DMS 273 (cell line): ENCODE results near the gene SORCS2.

Experiments
- DNase-seq: peaks from one replicate; lab custom pipeline; 2025; ENCODE audit not compliant: unreplicated experiment; lab: John Stamatoyannopoulos, UW

The SORCS2 gene

GRCh38 chr4:7653510-7654369 is 461.4 kb downstream of the SORCS2 start:
- no peak for DNase-seq

DNA sequence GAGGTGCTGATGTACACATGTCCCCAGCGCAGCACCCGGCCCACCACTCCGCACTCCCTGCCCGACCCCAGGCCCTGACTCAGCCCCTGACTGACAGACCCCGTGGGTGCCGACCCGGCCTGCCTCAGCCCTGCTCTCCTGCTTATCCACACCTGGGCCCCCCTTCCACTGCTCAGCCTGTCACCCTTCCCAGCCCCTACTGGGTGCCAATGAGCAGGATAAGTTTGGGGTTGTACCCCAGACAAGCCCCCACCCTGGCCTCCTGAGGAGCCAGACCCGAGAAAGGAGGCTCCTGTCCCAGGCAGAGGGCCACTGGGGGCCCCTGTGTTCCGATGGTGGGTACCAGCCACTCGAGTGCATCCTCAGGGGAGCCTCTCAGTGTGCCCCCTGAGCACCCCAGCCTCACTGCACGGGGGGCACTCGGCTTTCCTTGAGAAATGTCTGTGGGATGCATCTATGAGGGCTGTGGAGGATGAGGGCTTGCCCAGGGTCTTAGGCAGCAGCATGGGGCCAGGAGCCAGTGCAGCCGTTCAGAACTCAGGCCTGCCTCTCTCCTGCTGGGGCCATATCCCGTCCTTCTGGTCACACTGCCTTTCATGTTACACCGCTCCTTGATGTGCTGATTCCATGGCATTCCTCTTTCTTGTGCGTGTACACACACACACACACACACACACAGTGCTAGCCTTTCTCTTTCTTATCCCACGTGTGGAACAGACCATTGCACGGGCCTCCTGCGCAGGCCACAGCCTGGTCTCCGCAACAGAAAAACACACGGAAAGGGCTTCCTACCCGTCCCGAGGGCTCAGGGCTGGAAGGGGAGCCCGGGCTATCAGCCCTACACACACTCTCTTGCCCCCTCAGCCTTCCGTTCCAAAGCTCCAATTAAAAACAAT is 462.5 kb downstream of the SORCS2 start:
- DNase-seq: no peak

DNA sequence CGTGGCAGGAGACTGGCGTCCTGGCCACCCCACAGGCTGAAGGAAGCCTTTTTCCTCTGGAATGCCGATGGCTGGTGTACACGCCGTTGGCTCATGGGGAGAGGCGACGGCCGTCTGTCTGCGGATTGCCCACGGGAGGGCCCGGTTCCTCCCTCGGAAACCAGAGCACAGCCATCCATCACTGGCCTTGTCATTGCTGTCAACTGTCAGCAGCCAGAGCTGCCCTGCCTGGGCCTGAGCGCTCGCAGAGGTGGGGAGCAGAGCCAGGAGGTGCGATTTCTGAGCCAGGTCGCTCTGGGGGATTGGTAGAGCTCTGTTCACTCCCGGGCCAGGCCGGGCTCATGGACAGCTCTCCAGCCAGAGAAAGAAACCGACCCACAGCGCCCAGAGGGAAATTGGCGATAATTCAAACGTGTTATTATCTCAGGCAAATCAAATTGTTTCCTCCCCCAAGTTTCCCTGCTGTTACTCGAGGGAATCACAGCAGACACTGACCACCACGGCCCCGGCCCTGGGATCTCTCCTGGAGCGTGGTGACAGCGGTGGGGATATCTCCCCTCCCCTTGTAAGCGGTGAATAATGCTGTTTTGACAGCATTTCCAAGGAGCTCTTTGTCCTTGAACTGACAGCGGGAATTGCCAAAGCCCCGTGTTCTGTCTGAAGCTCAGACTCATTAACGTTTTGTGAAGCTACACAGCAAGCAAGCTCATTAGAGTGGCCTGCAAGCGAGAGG is 463.3 kb downstream of the SORCS2 start:
- DNase-seq: no peak

DNA sequence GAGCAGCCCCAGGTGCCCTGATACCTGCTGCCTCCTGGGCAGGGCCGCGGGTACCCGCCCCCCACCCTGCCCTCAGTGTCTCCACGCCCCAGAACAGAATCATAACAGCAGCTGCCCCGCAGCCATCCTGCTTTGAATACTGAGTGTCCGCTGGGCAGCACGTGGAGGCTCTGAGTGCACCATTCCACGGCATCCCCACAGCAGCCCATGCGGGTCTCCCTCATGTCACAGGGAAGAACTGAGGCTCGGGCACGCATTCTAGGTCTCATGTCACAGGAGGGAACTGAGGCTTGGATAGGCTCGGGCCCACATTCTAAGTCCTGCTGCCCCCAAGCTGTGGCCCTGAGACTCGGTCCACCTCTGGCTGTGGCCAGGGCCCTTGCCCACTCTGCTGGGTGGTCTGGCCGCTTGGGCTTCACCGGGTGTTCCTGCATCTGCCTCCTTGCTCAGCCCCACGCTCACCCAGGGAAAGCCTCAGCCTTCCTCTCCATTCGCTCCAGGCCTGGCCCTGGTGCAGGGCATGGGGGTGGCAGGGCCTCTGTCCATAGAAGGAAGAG is 464.0 kb downstream of the SORCS2 start:
- DNase-seq: no peak

GRCh38 chr4:7657545-7658297 is 465.4 kb downstream of the SORCS2 start:
- DNase-seq: no peak

DNA sequence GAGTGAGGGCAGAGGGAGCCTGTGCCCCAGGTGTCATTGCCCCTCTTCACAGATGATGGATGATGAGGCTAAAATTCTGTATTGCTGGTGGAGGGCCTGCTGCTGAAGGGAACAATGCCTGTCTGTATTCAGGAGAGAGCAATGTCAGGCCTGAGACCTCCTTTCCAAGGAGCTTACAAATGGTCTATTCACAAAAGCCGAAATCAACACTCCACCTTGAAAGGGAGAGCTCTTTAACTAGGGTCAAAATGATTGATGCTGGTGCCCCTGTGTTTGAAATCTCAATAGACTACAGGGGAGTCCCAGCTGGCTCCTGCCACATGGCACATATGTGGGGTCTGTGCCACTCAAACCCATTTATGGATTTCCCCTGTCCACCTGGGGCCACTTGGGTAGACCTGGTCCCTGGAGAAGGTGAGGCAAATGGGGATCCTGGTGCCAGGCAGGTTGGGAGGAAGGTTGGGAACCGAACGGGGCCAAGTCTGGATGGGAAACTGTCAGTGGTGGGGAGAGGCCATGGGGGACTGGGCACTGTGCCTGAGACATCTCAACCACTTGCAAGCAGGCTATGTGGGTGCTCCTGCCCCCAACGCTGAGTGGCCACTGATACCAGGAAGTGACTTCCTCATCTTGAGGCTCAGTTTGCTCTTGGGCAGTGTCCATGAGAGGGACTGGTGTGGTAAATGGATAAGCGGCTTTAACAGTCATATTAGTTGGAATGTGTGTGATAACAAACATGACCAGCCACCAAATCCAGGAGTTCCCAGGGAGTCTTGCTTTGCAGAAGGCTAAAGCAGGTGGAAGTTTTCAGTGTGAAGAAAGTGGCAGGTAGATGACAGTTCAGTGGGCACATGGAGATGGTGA is 466.2 kb downstream of the SORCS2 start:
- DNase-seq: no peak

DNA sequence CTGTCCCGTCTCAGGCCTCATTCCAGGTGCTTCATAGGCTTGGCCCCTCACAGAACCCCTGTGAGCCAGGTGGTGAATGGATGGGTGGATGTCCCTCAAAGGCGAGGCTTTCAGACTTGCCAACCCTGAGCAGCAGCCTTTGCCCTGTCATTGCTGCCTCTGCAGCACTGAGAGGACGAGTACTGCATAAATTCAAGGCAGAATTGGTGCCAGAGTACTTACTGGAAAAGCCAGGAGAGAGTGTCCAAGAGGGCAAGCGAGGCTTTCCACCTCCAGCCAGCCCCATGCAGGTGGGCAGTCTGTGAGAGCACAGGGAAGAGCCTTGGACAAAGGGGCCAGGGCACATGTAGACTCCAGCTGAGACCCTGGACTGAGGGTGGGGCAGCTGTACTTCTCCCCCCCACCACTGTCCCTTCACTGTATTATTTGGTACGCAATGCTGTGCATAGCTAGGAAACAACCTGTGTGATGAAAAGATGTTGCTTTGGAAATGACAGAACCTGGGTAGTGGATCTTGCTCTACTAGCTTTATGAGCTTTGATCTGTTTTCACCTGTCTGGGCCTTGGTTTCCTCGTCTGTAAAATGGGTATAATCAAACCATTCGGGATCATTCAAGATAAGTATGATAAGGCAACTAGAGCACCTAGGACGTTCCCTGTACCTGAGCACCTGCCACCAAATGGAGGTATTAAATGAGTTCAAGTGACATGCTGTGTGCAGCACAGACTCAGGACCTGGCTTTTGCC is 467.3 kb downstream of the SORCS2 start:
- no peak for DNase-seq

DNA sequence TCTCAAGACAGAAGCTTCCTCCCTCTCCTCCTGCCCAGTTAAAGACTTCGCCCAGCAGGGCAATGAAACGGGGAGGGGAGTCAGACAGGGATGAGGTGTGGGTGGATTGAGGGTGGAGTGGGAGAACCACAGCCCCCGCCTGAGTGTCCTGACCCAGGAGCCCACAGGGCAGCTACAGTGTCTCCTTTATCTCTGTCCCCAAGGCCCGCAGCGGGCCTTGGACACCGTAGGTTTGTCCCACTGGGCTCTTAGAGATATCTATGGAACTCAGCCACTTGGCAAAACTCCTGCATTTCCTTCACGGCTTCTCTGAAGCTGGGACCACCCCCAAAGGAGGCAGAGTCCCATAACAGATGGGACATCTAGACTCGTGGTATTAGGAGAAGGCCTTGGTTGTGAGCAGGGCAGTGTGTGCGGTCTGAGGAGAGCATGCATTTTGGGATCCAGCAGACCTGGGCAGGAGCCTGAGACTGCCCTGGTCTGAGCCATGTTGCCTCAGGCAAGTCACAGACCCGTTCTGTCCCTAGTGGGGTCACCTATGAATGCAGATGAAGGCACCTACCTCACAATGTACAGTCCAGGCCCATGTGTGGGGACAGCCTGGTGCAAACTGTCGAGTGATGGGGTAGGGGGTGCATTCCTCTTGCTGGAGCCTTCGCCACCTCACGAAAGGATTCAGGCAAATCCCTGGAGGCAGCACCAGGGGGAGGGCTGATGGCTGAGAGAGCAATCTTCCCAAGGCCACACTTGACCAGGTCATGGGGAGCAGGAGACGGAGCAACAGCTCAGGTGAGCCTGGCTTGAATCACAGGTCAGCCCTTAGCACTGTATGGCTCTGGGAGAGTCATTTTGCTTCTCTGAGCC is 468.1 kb downstream of the SORCS2 start:
- DNase-seq: no peak

DNA sequence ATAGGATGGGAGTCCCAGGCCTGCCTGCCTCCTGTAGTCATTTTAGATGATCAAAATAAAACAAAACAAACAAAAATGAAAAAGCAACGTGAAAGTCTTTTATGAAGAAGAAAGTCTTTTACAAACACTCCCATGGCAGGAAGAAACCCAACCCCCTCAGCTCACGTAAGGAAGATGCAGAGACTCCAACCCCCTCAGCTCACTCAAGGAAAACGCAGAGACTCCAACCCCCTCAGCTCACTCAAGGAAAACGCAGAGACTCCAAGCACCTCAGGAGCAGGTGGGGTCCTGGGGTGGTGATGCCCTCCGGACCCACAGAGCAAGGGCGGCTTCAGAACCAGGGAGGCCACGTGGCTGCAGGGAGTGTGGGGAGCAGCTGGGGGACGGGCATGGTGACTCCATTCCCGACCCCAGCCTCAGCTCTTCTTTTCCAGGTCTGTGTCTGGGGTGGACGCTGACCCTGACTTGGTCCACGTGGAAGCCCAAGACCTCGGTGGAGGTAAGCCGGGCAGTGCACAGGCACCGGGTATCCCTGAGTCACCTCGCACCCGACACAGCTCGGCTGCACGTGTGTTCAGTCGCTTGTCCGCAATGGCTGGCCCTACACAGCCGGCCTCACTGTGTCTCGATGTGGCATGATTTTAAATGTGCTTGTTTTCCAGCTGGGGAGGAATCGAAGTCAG is 468.9 kb downstream of the SORCS2 start:
- DNase-seq: no peak

- DNase-seq: no peak
Measured at GRCh38 chr4:7661846-7662506, 469.6 kb downstream of the SORCS2 start.

DNA sequence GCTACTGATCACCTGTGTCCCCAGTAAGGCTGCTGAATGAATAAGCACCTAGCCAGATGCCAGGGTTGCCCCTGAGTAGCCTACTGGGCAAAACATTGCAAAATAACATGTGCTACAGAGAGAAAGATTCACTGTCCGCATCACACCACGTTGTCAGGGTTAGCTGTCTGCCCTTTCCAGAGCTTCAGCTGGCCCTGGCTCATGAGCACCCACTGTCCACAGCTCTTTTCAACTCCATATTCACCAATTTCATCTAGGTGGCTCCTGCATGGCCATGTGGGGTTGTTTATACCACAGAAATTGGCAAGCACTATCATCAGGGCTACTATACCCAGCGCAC is 470.1 kb downstream of the SORCS2 start:
- DNase-seq: no peak

DNA sequence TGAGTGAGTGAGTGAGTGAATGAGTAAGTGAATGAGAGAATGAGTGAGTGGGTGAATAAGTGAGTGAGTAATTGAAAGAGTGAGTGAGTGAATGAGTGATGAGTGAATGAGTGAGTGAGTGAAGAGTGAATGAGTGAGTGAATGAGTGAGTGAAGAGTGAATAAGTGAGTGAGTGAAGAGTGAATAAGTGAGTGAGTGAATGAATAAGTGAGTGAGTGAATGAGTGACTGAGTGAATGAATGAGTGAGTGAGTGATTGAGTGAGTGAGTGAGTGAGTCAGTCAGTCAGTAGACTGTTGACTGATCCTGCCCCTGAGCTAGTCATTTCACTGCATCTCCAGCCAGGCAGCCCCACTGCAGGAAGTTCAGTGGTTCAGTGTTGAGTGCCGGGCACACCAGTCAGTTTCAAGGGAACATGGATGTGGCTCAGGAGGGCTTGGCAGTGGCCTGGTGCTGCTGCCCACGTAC is 470.8 kb downstream of the SORCS2 start:
- no peak for DNase-seq

GRCh38 chr4:7664106-7664505 is 471.8 kb downstream of the SORCS2 start:
- DNase-seq: no peak

DNA sequence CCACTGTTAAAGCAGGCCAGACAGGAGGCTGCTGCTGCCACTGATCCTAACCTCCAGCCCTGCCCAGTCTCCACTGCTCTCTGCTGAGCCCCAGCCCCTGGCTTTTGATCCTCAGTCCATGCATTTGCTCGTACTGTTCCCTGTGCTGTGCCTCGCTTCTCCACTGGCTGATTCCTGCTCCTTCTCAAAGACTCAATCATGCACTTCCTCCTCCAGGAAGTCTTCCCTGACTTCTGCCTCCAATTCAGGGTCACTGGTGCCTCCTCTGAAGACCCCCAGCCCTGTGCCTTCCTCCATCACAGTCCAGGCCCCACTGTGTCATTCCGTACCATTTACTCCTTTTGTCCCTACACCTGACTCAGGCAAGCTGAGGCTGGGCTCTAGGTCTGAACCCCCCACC is 473.0 kb downstream of the SORCS2 start:
- no peak for DNase-seq

DNA sequence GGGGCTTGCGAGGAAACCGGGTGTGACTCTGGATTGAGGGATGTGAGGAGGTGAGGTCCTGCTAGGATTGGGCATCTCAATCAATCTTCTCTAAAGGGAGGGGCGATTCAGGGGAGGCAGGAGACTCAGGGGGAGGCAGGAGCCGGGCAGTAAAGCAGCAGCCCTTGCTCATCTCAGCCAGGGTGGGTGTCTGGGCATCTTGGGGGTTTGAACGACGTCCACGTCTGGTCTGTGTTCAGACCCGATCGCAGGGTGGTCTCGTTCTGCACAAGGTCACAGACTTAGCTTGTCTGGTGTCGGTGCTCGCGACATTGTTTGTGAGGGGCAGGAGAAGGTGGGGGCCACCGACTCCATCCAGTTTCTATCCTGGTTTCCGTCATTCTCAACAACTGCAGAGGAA is 473.7 kb downstream of the SORCS2 start:
- no peak for DNase-seq

DNA sequence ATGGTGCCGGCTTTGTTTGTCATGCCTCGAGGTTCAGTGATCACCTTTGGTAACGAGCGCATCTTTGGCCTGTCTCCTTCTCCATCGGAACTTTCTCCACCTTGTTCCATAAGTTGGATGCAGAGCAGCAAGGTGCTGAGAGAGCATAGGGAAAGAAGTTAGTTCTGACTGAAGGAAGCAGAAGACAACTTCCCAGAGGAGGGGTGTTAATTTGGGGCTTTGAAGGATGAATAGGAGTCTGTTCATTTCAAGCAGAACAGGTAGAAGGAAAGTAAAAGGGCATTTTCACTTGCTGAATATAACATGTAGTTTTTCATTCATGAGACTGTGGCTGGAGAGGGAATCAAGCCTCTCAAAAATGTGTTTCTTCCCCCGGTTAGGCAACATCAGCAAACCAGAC is 474.4 kb downstream of the SORCS2 start:
- DNase-seq: no peak

DNA sequence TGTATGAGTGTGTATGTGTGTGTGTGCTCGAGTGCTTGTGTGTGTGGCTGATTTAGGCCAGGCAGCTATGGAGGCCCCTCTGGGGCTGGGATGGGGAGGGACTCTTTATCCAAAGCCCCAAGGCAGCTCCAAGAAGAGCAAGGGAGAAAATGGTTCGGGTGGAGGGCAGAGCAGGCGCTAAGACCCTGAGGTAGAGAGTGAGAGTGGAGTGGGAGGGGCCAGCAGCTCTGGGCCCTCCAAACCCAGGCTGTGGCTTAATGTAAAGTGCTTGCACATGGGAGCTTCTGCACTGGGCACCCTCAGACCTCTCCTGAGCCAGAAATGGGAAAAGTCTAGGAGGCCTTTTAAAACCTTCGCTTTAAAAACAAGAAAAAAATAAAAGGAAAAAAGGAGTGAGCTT is 475.9 kb downstream of the SORCS2 start:
- DNase-seq: no peak
